B cell (primary cell): Measurements from ENCODE around the gene DNTT.

Experiments
- CTCF ChIP-seq: fragments of 200-600 bp; IDR thresholded peaks from one replicate; pipeline ENCODE4 v1.8.0; 2022; ENCODE audit warnings: antibody characterized with exemption, mild to moderate bottlenecking
- EZH2 ChIP-seq: IDR thresholded peaks from 2 replicates; pipeline ENCODE4 v1.6.1; 2012; ENCODE audit warnings: borderline replicate concordance, low read depth, mild to moderate bottlenecking, moderate library complexity, low read length; ENCODE audit not compliant: insufficient read depth, poor library complexity, severe bottlenecking

DNA sequence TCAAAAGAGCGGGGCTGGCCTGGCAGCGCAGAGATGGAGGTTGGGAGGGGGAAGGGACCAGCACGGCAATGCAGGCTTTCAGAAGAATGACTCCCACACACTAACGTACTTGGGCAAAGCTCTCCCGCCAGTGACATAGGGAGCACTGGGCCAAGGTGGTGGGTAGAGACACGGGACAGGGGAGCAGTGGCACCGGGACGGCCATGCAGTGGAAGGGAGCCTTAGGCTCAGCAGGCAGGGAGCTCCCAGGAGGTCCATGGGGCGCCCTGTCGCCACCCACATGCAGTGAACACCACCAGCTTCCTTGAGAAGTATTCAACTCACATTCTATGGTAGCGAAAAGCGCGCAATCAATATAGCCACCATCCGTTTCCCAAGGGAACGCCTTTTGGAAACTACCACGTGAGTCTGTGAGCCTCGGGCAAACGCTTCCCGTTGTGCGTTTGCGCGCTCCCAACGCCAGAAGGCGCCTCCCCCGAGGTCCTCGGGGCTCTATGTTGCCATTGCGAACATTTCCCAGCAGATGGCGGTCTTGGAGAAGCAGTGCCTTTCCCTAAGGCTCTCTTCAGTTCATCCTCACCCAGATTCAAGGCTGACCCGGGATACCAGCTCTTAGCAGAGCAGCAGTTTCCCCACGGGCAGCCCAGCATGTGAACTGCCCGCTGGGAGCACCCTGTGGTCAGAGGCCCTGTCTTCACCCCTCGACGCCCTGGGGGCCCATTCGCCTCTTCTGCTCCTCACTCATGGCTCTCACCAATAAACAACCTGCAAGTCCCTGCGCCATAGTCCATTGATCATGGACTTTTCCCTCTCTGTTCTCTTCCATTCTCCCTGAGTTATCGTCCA, 71.0 kb downstream of the DNTT start:
- TF ChIP-seq CTCF (peak; percentile 99), EZH2 (no peak)
